ENCODE measurements around the gene PLXNA2.

PLXNA2 gene

DNA sequence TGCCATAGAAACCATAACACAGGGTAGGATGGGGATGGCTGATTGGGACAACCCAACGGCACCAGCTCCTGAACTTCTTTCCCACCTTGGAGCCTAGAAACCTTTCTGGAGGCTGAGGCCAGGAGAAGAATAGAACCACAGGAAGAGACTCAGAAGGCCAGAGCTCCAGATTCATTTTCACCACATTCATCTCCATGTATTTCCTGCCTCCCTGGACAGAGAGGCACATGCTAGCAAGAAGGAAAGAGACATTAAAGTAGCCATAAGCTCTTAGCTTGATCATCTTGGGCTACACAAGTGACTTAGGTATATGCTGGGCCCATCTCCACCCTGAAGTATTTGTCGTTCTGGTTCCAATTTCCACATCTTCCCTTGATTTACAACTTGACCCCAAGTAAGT is 44.1 kb downstream of the PLXNA2 start:
- Histone ChIP-seq H3K4me1 (ENCODE audit: low read length) (peaks cover 56% of the 10 kb centered on the region), H3K9me3 (ENCODE audit: insufficient read depth, low read length) (no peaks in the 10 kb centered on the region), H4K20me1 (ENCODE audit: insufficient read depth, low read length) (no peaks in the 10 kb centered on the region), H3K27ac (ENCODE audit: low read length) (no peak overlapping the region), H3K9ac (ENCODE audit: low read length) (no peak overlapping the region), H3K79me2 (ENCODE audit: low read length) (peaks cover 10% of the 10 kb centered on the region), H3K4me3 (ENCODE audit: low read length) (no peak overlapping the region), H2AFZ (ENCODE audit: low read depth, low read length) (no peak overlapping the region), H3K36me3 (replicated peaks; ENCODE audit: low read depth, low read length) (peaks cover 20% of the 10 kb centered on the region), H3K27me3 (ENCODE audit: low read depth, low read length) (no peaks in the 10 kb centered on the region), H3K4me2 (ENCODE audit: low read length) (no peak overlapping the region)
- TF ChIP-seq EZH2phosphoT487 (IDR thresholded peaks at IDR 0.05; ENCODE audit: low read depth), result no peak
- TF ChIP-seq, protein P1, sequence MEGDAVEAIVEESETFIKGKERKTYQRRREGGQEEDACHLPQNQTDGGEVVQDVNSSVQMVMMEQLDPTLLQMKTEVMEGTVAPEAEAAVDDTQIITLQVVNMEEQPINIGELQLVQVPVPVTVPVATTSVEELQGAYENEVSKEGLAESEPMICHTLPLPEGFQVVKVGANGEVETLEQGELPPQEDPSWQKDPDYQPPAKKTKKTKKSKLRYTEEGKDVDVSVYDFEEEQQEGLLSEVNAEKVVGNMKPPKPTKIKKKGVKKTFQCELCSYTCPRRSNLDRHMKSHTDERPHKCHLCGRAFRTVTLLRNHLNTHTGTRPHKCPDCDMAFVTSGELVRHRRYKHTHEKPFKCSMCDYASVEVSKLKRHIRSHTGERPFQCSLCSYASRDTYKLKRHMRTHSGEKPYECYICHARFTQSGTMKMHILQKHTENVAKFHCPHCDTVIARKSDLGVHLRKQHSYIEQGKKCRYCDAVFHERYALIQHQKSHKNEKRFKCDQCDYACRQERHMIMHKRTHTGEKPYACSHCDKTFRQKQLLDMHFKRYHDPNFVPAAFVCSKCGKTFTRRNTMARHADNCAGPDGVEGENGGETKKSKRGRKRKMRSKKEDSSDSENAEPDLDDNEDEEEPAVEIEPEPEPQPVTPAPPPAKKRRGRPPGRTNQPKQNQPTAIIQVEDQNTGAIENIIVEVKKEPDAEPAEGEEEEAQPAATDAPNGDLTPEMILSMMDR (IDR thresholded peaks at IDR 0.05; ENCODE audit: low read depth, low read length), result no peak

DNA sequence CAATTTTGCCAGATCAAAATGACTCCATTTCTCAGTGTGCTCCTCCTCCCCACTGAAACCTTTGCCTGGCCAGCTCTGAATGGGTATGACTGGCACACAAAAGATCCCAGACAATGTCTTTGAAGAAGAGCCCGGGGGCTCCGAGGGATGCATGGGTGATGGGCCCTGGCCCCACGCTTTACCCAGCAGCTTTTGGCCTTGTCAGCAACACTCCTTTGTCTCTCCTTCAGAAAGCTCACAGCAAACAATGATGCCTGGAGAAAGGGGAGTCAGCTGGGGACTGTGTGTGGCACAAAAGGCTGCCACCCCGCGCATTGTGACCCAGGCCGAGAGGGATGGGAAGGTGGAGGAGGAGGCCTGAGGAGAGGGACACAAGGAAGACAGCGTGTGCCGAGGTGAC is 45.9 kb downstream of the PLXNA2 start:
- peaks cover 20% of the 10 kb centered on the region for H3K36me3 ChIP-seq (replicated peaks; ENCODE audit: low read depth, low read length)
- H2AFZ ChIP-seq (ENCODE audit: low read depth, low read length), result no peak overlapping the region
- H3K9ac ChIP-seq (ENCODE audit: low read length), result no peak overlapping the region
- no peaks in the 10 kb centered on the region for H3K27me3 ChIP-seq (ENCODE audit: low read depth, low read length)
- no peak overlapping the region for H3K27ac ChIP-seq (ENCODE audit: low read length)
- H3K4me3 ChIP-seq (ENCODE audit: low read length), result no peak overlapping the region
- peaks cover 42% of the 10 kb centered on the region for H3K4me1 ChIP-seq (ENCODE audit: low read length)
- no peaks in the 10 kb centered on the region for H3K9me3 ChIP-seq (ENCODE audit: insufficient read depth, low read length)
- H4K20me1 ChIP-seq (ENCODE audit: insufficient read depth, low read length), result no peaks in the 10 kb centered on the region
- H3K79me2 ChIP-seq (ENCODE audit: low read length), result peaks cover 7% of the 10 kb centered on the region
- no peak overlapping the region for H3K4me2 ChIP-seq (ENCODE audit: low read length)
- no peak for TF ChIP-seq EZH2phosphoT487 (IDR thresholded peaks at IDR 0.05; ENCODE audit: low read depth)
- TF ChIP-seq, protein P1 (IDR thresholded peaks at IDR 0.05; ENCODE audit: low read depth, low read length), result no peak

DNA sequence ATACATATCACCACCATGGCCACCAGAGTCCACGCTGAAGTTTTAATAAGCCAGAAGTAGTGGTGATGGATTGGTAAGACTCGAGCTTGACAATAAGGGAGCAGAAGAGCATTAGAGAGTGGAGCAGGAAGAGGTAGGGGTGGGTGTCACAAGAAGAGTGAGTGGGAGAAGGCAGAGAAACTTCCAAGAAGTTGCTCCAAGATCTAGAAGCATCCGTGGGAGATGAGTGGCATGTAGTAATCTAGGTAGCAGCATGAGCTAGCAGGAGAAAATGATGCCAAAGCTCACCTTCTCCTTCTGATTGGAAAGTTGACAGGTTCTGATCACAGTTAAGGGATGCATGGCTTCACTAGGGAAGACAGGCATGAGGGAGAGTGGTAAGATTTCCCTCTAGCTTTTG is 49.2 kb downstream of the PLXNA2 start:
- H3K4me2 ChIP-seq (ENCODE audit: low read length), result no peak overlapping the region
- H3K27ac ChIP-seq (ENCODE audit: low read length), result no peak overlapping the region
- no peaks in the 10 kb centered on the region for H3K27me3 ChIP-seq (ENCODE audit: low read depth, low read length)
- peaks cover 22% of the 10 kb centered on the region for H3K36me3 ChIP-seq (replicated peaks; ENCODE audit: low read depth, low read length)
- H3K9me3 ChIP-seq (ENCODE audit: insufficient read depth, low read length), result no peaks in the 10 kb centered on the region
- peaks cover 8% of the 10 kb centered on the region; the same call in 1 of the 2 replicates for H3K79me2 ChIP-seq (ENCODE audit: low read length)
- no peak overlapping the region for H2AFZ ChIP-seq (ENCODE audit: low read depth, low read length)
- no peak overlapping the region for H3K4me3 ChIP-seq (ENCODE audit: low read length)
- H3K4me1 ChIP-seq (ENCODE audit: low read length), result peaks cover 40% of the 10 kb centered on the region
- TF ChIP-seq, protein P1 (IDR thresholded peaks at IDR 0.05; ENCODE audit: low read depth, low read length), result no peak
- no peak for TF ChIP-seq EZH2phosphoT487 (IDR thresholded peaks at IDR 0.05; ENCODE audit: low read depth)
- no peak overlapping the region for H3K9ac ChIP-seq (ENCODE audit: low read length)
- no peaks in the 10 kb centered on the region for H4K20me1 ChIP-seq (ENCODE audit: insufficient read depth, low read length)

DNA sequence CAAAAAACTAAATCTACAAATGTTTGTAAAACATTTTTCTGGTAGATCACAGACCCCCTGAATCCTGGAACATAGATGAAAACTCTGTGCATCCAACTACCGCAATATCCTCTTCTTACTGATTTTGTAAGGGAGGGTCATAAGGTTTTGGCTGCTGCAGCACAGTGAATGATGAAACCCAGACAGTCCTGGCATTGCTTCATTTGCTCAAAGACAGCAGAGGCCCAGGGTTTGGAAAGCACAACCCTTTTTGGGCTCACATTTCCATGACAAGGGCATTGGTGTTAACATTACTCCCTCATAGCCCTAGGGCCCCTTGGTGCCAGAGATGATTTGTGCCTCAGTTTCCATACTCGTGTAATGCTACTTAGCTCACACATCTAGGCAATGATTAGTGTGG is 51.2 kb downstream of the PLXNA2 start:
- no peaks in the 10 kb centered on the region for H4K20me1 ChIP-seq (ENCODE audit: insufficient read depth, low read length)
- peaks cover 17% of the 10 kb centered on the region for H3K79me2 ChIP-seq (ENCODE audit: low read length)
- no peak overlapping the region for H3K4me2 ChIP-seq (ENCODE audit: low read length)
- H3K4me1 ChIP-seq (ENCODE audit: low read length), result peaks cover 52% of the 10 kb centered on the region
- no peak overlapping the region for H2AFZ ChIP-seq (ENCODE audit: low read depth, low read length)
- no peaks in the 10 kb centered on the region for H3K27me3 ChIP-seq (ENCODE audit: low read depth, low read length)
- no peak overlapping the region for H3K4me3 ChIP-seq (ENCODE audit: low read length)
- no peak for TF ChIP-seq EZH2phosphoT487 (IDR thresholded peaks at IDR 0.05; ENCODE audit: low read depth)
- TF ChIP-seq, protein P1 (IDR thresholded peaks at IDR 0.05; ENCODE audit: low read depth, low read length), result no peak
- no peaks in the 10 kb centered on the region for H3K9me3 ChIP-seq (ENCODE audit: insufficient read depth, low read length)
- H3K27ac ChIP-seq (ENCODE audit: low read length), result no peak overlapping the region
- H3K9ac ChIP-seq (ENCODE audit: low read length), result no peak overlapping the region
- peaks cover 24% of the 10 kb centered on the region for H3K36me3 ChIP-seq (replicated peaks; ENCODE audit: low read depth, low read length)
